T-helper 2 cell treated with Interferon-gamma antibody and Interleukin-4, amounts not matched to agents 5 μg/mL and 100 μg/mL, for 36 hours (primary cell): Measurements from ENCODE around the gene EHMT1.
"Not testable (repeated sequence)": the region's sequence is repeated elsewhere in the genome, so short reads cannot be mapped to it uniquely, and the experiment has no call there.

Experiments used
- DNase-seq: peaks from one replicate; pipeline ENCODE4 v3.0.0; 2021; ENCODE audit warnings: low spot score
- H3K27ac Mint-ChIP-seq: one replicate; pipeline ENCODE4 v1.8.0; 2021; ENCODE audit warnings: mild to moderate bottlenecking, mixed read lengths
- H3K27me3 Mint-ChIP-seq: one replicate; pipeline ENCODE4 v1.8.0; 2021; ENCODE audit warnings: low read depth, mixed read lengths
- H3K36me3 Mint-ChIP-seq: one replicate; pipeline ENCODE4 v1.8.0; 2021; ENCODE audit warnings: low read depth, mixed read lengths
- H3K4me1 Mint-ChIP-seq: one replicate; pipeline ENCODE4 v1.8.0; 2021; ENCODE audit warnings: low read depth, mixed read lengths
- H3K4me3 Mint-ChIP-seq: one replicate; pipeline ENCODE4 v1.8.0; 2022; ENCODE audit warnings: mild to moderate bottlenecking, moderate library complexity, mixed read lengths
- H3K9me3 Mint-ChIP-seq: one replicate; pipeline ENCODE4 v1.8.0; 2021; ENCODE audit warnings: mixed read lengths

The EHMT1 gene

DNA sequence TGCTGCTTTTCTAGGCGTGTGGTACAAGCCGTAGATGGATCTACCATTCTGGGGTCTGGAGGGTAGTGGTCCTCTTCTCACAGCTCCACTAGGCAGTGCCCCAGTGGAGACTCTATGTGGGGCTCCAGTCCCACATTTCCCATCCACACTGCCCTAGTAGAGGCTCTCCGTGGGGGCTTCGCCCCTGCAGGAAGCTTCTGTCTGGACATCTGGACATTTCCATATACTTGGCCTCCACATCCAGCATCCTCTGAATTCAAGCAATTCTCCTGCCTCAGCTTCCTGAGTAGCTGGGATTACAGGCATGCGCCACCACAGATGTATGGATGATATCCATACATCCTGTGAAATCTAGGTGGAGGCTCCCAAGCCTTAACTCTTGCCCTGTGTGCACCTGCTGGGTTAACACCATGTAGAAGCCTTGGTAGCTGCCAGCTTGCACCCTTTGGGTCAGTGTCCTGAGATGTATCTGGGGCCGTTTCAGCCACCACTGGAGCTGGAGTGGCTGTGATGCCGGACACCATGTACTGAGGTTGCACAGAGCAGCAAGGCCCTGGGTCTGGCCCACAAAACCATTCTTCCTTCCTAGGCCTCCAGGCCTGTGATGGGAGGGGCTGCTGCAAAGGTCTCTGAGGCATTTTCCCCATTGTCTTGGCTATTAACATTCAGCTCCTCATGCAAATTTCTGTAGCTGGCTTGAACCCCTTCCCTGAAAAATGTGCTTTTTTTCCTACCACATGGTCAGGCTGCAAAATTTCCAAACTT is 84.0 kb downstream of the EHMT1 start:
- no peaks in the 10 kb centered on the region for H3K27me3 Mint-ChIP-seq
- DNase-seq: no peak
- peaks cover 44% of the 10 kb centered on the region for H3K36me3 Mint-ChIP-seq
- peaks cover 25% of the 10 kb centered on the region for H3K9me3 Mint-ChIP-seq
- H3K4me1 Mint-ChIP-seq: peaks cover 12% of the 10 kb centered on the region
- no peak overlapping the region for H3K27ac Mint-ChIP-seq
- no peak overlapping the region for H3K4me3 Mint-ChIP-seq

DNA sequence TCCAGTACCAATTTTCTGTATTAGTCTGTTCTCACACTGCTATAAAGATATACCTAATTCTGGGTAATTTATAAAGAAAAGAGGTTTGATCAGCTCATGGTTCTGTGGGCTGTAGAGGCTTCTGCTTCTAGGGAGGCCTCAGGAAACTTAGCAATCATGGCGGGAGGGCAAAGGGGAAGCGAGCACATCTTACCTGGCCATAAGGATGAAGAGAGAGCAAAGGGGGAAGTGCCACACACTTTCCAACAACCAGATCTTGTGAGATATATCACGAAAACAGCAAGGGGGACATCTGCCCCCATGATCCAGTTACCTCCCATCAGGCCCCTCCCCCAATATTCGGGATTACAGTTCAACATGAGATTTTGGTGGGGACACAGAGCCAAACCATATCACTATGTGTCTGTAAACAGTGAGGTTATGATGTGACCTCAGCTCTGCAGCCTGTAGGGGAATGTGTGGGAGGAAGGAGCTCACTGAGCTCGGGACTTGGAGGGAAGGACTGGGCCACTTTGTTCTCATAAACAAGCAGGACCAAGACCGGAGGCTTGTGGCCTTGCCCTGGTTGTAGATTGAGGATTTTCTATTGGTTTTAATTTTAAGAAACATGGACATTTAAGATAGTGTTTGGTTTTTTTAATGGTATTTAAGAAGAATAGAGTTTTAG is 85.2 kb downstream of the EHMT1 start:
- Mint-ChIP-seq H3K27me3 (no peaks in the 10 kb centered on the region), H3K4me1 (peaks cover 17% of the 10 kb centered on the region), H3K27ac (no peak overlapping the region), H3K36me3 (peaks cover 44% of the 10 kb centered on the region), H3K9me3 (peaks cover 25% of the 10 kb centered on the region), H3K4me3 (no peak overlapping the region)
- no peak for DNase-seq

DNA sequence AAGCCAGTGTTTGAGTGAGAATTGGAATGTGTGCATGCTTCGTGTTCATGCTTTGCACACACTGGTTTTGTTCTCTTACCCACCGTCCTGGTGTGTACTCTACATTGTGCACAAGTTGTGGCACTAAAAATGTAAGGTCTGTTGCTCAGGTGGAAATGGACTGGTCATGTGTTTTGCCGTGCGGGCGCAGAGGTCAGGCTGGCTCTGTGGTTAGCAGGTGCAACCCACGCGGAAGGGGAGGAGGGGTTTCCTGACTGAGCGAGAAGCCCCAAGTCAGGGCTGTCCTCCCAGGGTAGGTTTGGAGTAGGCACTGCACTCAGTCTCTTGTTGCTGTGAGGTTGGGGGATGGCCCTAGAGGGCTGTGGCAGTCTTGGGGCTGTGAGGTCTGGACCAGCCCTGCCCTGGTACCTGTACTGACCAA is 86.6 kb downstream of the EHMT1 start:
- Mint-ChIP-seq H3K4me1 (peaks cover 17% of the 10 kb centered on the region), H3K27me3 (no peaks in the 10 kb centered on the region), H3K27ac (peak overlapping the region; percentile 3), H3K4me3 (peak overlapping the region; percentile 35), H3K36me3 (peaks cover 38% of the 10 kb centered on the region), H3K9me3 (peaks cover 25% of the 10 kb centered on the region)
- DNase-seq: peak; percentile 20

DNA sequence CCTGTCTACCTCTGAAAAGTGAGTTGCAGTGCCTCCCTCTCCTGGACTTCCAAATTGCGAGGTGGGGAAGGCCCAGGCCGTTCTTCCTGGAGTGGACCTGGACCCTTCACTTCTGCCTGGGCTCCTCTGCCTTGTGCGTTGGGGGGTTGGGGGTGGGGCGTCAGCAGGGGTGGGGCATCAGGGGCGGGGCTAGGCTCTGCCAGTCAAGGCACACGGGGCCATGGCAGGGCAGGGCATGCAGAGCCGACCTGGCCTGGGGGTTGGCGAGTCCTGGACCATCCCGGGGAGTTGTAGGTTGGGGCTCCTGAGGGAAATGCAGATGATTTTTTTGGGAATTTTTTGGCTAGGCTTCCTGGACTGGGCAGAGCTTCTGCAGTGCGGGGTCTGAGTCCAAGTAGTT is 87.1 kb downstream of the EHMT1 start:
- Mint-ChIP-seq H3K4me3 (peak overlapping the region; percentile 2), H3K4me1 (peaks cover 17% of the 10 kb centered on the region), H3K36me3 (peaks cover 35% of the 10 kb centered on the region), H3K9me3 (peaks cover 22% of the 10 kb centered on the region), H3K27me3 (no peaks in the 10 kb centered on the region), H3K27ac (no peak overlapping the region)
- DNase-seq: no peak

DNA sequence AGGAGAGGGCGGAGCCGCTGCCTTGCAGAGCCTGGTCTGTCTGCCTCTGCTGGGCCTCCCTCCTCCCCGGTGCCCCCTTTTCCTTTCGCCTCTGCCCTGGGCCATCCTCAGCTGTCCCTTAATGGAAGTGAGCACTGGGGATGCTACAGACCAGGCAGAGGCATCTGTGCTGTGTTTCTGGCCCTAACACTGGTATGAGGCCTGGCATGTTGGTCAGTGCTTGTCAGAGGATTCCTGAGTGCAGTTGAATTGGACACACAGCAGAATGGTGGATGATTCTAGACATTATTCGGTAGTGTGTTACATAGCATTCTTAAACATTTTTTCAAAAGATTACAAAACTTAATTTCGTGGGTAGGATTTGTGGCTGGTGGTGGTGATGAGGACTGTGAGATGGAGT is 88.6 kb downstream of the EHMT1 start:
- Mint-ChIP-seq H3K27me3 (no peaks in the 10 kb centered on the region), H3K9me3 (peaks cover 28% of the 10 kb centered on the region), H3K4me3 (no peak overlapping the region), H3K27ac (no peak overlapping the region), H3K36me3 (peaks cover 42% of the 10 kb centered on the region), H3K4me1 (peaks cover 22% of the 10 kb centered on the region)
- no peak for DNase-seq

DNA sequence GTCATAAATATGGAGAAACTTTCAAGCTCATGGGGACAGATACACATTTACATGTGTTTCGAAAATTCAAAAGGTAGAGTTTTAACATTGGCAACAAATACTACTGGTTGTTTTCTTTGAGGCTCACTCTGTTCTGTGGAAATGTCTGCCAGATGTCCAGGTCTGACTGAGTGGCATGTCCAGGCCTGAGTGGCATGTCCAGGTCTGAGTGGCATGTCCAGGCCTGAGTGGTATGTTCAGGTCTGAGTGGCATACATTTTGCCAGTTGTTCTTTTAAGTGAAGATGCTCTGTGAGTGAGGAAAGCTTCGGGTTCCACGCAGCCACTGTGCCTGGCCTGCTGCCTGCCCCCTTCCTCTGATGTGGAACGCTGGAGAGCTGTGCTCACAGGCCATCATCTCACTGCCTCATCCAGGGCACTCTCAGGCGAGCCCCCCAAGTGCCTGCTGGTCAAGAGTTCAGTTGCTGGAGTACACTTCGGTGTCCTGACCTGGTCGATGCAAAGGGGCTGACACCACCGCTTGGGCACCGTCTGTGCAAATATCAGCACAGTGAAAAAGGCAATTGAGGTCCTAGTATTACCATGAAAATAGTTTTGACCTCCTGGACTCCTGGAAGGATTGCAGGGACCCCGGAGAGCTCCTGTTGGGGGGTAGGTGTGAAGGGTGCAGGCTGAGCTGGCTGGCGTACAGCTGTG is 89.9 kb downstream of the EHMT1 start:
- H3K4me1 Mint-ChIP-seq: peaks cover 23% of the 10 kb centered on the region
- no peak for DNase-seq
- peaks cover 26% of the 10 kb centered on the region for H3K9me3 Mint-ChIP-seq
- no peak overlapping the region for H3K27ac Mint-ChIP-seq
- H3K27me3 Mint-ChIP-seq: no peaks in the 10 kb centered on the region
- H3K4me3 Mint-ChIP-seq: no peak overlapping the region
- H3K36me3 Mint-ChIP-seq: peaks cover 37% of the 10 kb centered on the region

DNA sequence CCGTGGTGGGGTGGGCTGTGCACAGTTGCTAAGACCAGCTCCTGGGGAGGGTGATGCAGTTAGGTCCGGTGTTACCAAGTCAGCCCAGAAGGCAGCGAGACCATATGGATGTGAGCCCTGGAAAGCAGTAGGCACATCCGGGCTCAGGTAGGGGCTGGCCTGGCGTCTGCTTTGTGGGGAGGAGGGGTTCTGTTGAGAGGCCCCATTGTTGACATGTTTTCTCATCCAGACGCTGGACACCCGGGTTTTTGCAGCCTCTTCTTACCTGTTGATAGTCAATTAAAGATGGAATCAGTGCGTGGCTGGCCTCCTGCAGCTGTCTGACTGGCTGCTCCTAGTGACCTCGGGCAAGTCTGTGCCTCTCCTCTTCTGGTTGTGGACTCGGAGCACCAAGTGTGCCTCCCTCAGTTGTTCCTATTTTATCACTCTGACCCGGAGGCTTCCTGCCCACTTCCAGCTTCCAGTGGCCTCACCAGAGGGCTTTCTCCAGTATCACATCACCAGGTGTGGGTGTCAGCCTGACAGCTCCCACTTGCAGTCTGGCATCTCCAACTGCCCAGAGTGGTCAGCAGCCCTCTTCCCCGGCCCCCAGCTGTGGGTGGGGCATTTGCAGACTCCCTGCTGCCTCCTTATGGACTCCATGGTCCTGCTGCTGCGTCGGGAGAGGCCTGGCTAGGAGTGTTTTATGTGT is 90.8 kb downstream of the EHMT1 start:
- no peak for DNase-seq
- Mint-ChIP-seq H3K9me3 (peaks cover 27% of the 10 kb centered on the region), H3K4me3 (no peak overlapping the region), H3K4me1 (peaks cover 23% of the 10 kb centered on the region), H3K27me3 (no peaks in the 10 kb centered on the region), H3K27ac (no peak overlapping the region), H3K36me3 (peaks cover 38% of the 10 kb centered on the region)

DNA sequence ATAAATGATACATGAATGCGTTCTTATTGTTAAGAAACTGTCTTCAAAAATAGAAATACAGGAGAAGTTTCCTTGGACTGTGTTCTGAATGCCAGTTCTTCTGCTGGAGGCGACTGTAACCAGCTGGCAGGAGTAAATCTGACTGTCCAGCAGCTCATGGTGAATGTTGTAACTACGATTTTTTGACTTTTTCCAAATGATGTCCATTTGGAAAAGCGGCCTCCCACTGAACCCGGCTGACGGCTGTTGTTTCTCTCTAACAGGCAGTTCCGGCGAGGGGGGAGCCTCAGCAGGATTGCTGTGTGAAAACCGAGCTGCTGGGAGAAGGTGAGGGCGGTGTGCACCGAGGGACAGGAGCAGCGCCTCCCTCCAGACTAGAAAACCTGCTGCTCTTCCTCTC is 91.9 kb downstream of the EHMT1 start:
- H3K36me3 Mint-ChIP-seq: peaks cover 41% of the 10 kb centered on the region
- H3K4me1 Mint-ChIP-seq: peaks cover 17% of the 10 kb centered on the region
- no peak overlapping the region for H3K27ac Mint-ChIP-seq
- no peak overlapping the region for H3K4me3 Mint-ChIP-seq
- peaks cover 23% of the 10 kb centered on the region for H3K9me3 Mint-ChIP-seq
- DNase-seq: no peak
- H3K27me3 Mint-ChIP-seq: peaks cover under 1% of the 10 kb centered on the region

DNA sequence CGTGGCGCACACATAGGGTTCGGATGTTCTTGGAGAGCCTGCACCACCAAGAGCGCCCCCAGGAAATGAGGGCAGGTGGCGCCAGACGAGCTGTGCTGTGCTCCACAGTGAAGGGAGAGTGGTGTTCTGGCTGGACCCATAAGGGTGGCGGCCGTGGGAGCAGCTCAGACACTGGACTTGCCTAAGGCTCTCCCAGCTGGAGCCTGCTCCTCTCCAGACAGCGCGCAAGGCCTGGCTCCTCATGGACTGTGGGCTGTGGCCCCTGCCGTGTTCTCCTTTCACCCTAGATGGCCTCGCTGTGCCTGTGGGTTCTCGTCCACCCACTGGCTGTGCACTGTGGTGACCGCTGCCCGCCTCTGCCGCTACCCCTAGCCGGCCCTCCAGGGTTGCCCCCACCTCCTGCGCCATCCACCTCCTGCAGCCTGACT is 92.9 kb downstream of the EHMT1 start:
- Mint-ChIP-seq H3K27ac (no peak overlapping the region), H3K4me1 (peaks cover 20% of the 10 kb centered on the region), H3K27me3 (peaks cover 2% of the 10 kb centered on the region), H3K9me3 (peaks cover 26% of the 10 kb centered on the region), H3K36me3 (peaks cover 46% of the 10 kb centered on the region), H3K4me3 (no peak overlapping the region)
- DNase-seq: no peak

DNA sequence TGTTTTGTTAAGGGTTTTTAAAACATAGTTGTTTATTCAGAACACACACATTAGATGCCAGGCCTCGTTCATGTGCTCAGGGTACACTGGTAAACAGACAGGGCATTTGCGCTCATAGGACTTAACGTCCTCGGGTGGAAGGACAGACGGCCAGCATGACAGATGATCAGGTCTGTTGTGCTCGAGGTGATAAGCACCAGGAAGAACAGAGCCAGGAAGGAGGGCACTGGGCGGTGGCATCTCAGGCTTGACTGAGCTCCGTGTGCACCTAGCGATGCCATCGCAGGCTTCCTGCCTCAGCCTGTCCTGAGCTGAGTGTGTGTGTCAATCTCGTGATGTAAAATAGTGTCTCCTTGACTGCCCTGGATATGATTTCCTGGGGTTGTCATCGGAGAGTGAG is 96.5 kb downstream of the EHMT1 start:
- DNase-seq: no peak
- H3K27me3 Mint-ChIP-seq: peaks cover 2% of the 10 kb centered on the region
- H3K4me3 Mint-ChIP-seq: peak overlapping the region; percentile 38
- H3K36me3 Mint-ChIP-seq: peaks cover 76% of the 10 kb centered on the region
- peaks cover 32% of the 10 kb centered on the region for H3K9me3 Mint-ChIP-seq
- peak overlapping the region; percentile 88 for H3K27ac Mint-ChIP-seq
- peaks cover 14% of the 10 kb centered on the region for H3K4me1 Mint-ChIP-seq

DNA sequence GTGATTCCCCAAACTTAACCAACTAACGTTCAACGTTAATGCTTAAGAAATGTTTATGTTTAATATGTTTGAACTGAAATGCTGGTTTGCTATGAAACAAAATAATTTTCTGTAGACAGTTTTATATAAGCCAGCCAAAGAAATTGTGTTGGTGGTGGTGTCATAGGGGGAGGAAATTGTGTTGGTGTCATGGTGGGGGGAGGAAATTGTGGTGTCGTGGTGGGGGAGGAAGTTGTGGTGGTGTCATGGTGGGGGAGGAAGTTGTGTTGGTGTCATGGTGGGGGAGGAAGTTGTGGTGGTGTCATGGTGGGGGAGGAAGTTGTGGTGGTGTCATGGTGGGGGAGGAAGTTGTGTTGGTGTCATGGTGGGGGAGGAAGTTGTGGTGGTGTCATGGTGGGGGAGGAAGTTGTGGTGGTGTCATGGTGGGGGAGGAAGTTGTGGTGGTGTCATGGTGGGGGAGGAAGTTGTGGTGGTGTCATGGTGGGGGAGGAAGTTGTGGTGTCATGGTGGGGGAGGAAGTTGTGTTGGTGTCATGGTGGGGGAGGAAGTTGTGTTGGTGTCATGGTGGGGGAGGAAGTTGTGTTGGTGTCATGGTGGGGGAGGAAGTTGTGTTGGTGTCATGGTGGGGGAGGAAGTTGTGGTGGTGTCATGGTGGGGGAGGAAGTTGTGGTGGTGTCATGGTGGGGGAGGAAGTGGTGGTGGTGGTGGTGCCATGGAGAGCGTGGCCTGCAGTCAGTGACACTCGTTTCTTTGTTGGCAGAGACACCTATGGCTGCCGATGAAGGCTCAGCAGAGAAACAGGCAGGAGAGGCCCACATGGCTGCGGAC is 97.3 kb downstream of the EHMT1 start:
- H3K27me3 Mint-ChIP-seq, DNase-seq: not testable (repeated sequence)
- Mint-ChIP-seq H3K4me1 (peaks cover 14% of the 10 kb centered on the region), H3K9me3 (peaks cover 31% of the 10 kb centered on the region), H3K4me3 (peak overlapping the region; percentile 38), H3K27ac (peak overlapping the region; percentile 88), H3K36me3 (peaks cover 78% of the 10 kb centered on the region)

DNA sequence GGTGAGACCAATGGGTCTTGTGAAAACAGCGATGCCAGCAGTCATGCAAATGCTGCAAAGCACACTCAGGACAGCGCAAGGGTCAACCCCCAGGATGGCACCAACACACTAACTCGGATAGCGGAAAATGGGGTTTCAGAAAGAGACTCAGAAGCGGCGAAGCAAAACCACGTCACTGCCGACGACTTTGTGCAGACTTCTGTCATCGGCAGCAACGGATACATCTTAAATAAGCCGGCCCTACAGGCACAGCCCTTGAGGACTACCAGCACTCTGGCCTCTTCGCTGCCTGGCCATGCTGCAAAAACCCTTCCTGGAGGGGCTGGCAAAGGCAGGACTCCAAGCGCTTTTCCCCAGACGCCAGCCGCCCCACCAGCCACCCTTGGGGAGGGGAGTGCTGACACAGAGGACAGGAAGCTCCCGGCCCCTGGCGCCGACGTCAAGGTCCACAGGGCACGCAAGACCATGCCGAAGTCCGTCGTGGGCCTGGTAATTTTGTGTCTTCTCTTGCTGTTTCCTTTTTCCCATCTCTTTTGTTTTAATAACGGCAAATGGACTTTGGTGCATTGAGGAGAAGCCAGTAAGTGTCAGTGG is 98.0 kb downstream of the EHMT1 start:
- H3K27ac Mint-ChIP-seq: peak overlapping the region; percentile 62
- peaks cover 2% of the 10 kb centered on the region for H3K27me3 Mint-ChIP-seq
- H3K9me3 Mint-ChIP-seq: peaks cover 31% of the 10 kb centered on the region
- no peak for DNase-seq
- H3K4me1 Mint-ChIP-seq: peaks cover 19% of the 10 kb centered on the region
- no peak overlapping the region for H3K4me3 Mint-ChIP-seq
- peaks cover 78% of the 10 kb centered on the region for H3K36me3 Mint-ChIP-seq
